Nucleus accumbens (tissue), 56 donors: Measurements from ENCODE around the gene KAZN.

Experiments used
- DNase-seq, 56 donors: peaks; one replicate each; lab custom pipeline; 2025; lab: John Stamatoyannopoulos, UW

KAZN gene

GRCh38 chr1:15153842-15154479 lies 555.5 kb downstream of the KAZN start:
- DNase-seq = peak in 24 of 56 donors; percentile 6 to 54 (median 18)

- DNase-seq = peak in 1 of 56 donors; percentile 16
Observed at GRCh38 chr1:15154480-15155036, 556.1 kb downstream of the KAZN start.

GRCh38 chr1:15155191-15155590 lies 556.7 kb downstream of the KAZN start:
- DNase-seq = no peak

- peak in 1 of 56 donors; percentile 2 for DNase-seq
Observed at GRCh38 chr1:15155888-15156741, 557.6 kb downstream of the KAZN start.

- DNase-seq = no peak
Observed at GRCh38 chr1:15156807-15157380, 558.4 kb downstream of the KAZN start.

GRCh38 chr1:15157524-15158399 lies 559.3 kb downstream of the KAZN start:
- no peak for DNase-seq

- DNase-seq = no peak
Observed at GRCh38 chr1:15158506-15159165, 560.2 kb downstream of the KAZN start.

GRCh38 chr1:15159166-15159555 lies 560.7 kb downstream of the KAZN start:
- no peak for DNase-seq

GRCh38 chr1:15160626-15161025 lies 562.1 kb downstream of the KAZN start:
- no peak for DNase-seq

- DNase-seq = no peak
Observed at GRCh38 chr1:15167386-15167785, 568.9 kb downstream of the KAZN start.
